HG03060 (cell line): Measurements from ENCODE around the gene DCD.

Experiments
- ATAC-seq: cut with Tn5 transposase; IDR thresholded peaks from one replicate; pipeline ENCODE4 v1.9.1; 2021; ENCODE audit warnings: low read depth, moderate number of reproducible peaks; ENCODE audit not compliant: unreplicated experiment

DCD gene

DNA sequence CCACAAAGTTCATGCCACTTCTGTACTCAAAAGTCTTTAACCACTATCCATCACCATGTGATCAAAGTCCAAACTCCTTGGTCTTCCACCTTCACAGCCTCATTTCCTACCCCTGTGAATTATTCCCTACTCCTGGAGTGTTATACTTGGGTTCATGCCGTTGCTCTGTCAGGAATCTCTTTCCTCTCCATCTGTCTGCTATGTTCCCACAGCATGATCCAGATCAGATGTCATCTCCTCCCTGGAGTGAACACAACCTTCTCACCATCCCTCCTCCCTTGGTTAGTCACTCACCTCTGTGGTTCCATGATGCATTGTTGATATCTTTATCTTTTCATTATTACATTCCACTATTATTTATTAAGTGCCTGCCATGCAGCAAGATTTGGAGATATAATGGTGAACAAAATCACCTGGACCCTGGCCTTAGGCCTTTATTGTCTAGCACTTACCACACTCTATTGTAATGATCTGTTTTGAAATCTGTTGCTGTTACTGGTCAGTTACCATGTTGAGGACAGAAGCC lies 35.9 kb downstream of the DCD start:
- no peak for ATAC-seq

- no peak for ATAC-seq
These were observed 36.4 kb downstream of the DCD start for GRCh38 chr12:54611715-54612149.

- ATAC-seq = no peak
These were observed 39.4 kb downstream of the DCD start for GRCh38 chr12:54608769-54609168.

DNA sequence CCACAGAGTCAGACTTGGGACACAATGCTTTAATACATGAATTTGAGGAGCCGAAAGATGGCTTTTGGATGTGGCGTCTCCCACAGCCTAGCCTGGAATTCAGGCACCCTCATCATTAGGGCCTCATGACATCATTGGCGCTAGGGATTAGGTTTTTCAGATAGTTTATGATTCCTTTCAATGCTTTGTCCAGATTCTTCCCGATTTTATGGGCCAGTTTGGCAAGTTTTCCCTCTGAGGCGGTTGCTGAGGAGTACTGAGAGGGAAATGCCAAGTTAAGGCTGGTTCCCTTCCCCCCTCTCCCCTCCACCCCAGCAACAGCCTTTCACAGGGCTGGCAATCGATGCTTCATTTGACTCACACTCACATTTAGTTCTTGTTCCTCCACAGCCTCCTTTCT lies 40.0 kb downstream of the DCD start:
- no peak for ATAC-seq

DNA sequence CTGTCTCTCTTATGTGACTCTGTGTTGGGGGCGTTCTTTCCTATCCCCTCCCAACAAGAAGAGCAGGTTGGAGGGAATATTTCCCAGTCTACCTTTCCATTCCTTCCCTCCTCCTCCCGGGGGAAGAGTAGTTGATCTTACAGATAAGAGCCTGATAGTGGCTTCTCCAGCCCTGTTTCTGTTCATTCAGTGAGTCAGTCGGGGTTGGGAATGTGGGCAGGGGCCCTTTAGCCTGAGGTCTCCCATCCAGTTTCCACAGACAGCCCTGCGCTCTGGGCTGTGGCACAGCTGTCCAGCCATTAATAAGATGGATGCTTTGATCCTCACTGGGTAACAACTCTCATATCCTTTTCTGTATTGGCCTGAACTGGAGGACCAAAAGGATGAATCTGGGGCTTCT lies 41.6 kb downstream of the DCD start:
- ATAC-seq = no peak

- no peak for ATAC-seq
These were observed 42.8 kb downstream of the DCD start for GRCh38 chr12:54605138-54605970.

DNA sequence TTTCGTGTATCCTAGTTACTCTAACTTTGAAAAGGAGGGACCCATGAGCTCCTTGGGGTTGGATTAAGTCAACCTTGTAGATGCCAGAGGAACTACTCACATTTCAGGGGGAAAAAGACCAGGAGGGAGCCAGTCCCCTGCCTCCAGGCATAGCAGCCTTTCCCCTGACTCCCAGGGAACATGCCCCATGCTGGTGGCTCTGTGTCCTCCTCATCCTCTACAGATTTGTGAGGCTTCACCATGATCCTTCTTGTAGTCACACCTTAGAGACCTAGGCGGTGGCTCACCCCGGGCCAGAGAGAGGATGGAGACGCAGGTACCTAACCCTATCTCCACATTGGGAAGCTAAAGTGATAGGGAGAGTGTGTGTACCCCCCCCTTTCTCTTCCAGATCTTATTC lies 43.7 kb downstream of the DCD start:
- ATAC-seq = no peak

- no peak for ATAC-seq
These were observed 44.3 kb downstream of the DCD start for GRCh38 chr12:54603872-54604271.

- ATAC-seq = peak; percentile 86
These were observed 44.9 kb downstream of the DCD start for GRCh38 chr12:54603173-54603814.

DNA sequence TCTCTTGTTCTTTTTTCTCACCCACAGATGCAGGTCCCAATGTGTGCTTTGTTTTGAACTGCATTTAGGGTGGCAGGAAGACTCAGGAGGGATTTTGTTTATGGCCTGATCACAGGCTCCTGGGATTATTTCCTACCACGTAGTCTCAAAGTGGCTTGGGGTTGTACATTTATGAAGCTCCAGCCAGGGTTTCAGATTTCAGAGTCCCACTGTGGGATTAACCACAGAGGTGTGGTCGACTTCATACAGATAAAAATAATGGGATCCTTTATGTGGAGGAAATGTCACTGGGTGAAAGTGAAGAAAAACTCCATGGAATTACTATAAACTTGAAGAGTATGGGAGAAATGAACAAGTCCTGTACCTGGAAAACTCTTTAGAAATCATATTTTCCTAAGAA lies 45.5 kb downstream of the DCD start:
- no peak for ATAC-seq

DNA sequence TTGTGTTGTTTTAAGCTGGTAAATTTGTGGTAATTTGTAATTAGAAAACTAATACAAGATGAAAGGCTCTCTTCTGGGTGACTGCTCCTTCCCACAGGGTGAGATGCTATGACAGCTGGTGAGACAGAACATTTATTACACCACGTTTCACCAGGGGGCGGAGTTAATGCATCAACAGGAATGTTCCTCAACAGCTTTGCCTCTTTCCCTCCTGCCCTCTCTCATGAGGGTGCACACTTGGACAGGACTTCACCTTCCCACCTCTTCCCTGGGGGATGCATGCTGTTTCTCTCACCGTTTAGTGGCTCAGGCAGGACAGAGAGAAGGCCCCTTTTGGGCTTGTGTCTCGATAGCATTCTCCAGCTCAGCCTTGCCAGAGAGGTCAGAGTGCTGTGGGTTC lies 46.3 kb downstream of the DCD start:
- ATAC-seq = no peak

GRCh38 chr12:54598970-54599369 lies 49.2 kb downstream of the DCD start:
- no peak for ATAC-seq

DNA sequence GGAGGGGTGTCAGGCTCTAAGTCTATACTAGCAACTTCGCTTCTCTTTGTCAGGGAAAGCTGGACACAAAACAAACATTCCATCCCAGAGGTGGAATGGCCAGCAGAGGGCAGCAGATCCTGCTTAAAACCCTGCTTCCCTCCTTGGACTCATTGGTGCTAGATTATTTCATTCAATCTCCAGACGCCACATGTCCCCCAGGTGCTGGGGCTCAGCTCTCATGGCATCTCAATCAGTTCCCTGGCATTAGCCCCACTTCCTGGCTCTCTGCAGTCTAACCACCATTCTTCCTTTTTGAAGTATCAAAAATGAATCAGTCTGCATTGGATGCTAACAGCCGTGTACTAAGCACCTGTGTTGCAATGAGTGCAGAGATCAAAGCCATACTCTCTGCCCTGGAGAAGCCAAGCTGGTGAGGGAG lies 51.6 kb downstream of the DCD start:
- ATAC-seq = no peak

DNA sequence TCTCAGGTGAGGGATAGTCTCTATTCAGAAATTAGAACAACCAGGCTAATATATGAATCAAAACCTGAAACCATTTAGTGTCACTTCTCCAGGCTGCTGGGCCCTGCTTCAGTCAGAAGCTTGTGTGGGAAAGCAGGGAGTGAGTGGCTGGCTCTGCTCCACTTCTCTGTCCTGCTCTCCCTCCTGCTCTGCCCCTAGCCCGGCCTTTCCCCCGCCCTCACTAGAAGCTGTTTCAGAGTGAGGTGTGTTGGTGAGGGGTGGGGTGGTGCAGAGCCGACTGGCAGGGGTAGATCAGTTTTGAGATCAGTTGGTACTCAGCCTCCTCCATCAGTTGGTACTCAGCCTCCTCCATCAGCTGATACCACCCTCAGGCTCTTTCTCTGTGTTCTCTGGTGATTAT lies 52.7 kb downstream of the DCD start:
- ATAC-seq = no peak
